ENCODE data around the gene MAP3K19.
A peak's percentile ranks its signal among the peaks of the same experiment; 100 is the strongest.

Gene MAP3K19

GRCh38 chr2:134934641-134935040, 112.6 kb downstream of the MAP3K19 start:
- Histone ChIP-seq H3K14ac (ENCODE audit: low read length in 2 of 2) (no peak overlapping the region), H2BK12ac (ENCODE audit: low read length in 2 of 2) (no peak overlapping the region), H3K36me3 (ENCODE audit: control insufficient read depth in 1 of 2, insufficient read depth in 2 of 2, low read depth in 1 of 2, low read length in 2 of 2) (peaks cover 4 to 43% of the 10 kb centered on the region in 2 experiments), H2AK5ac (ENCODE audit: low read length, severe bottlenecking) (no peak overlapping the region), H3K9ac (ENCODE audit: low read length) (no peak overlapping the region), H3K23ac (ENCODE audit: low read length in 2 of 2) (no peak overlapping the region), H4K8ac (ENCODE audit: low read length) (no peak overlapping the region), H2BK120ac (ENCODE audit: low read depth, low read length) (no peak overlapping the region), H3K9me3 (ENCODE audit: control insufficient read depth, low read length) (no peaks in the 10 kb centered on the region), H3K4ac (ENCODE audit: low read depth in 1 of 2, low read length in 2 of 2) (no peak overlapping the region), H2BK15ac (ENCODE audit: low read depth, poor library complexity, severe bottlenecking) (no peak overlapping the region), H3K18ac (ENCODE audit: low read depth in 1 of 2, low read length in 2 of 2) (no peak overlapping the region), H3K79me1 (replicated peaks; ENCODE audit: low read length, poor library complexity, severe bottlenecking) (peaks cover 2% of the 10 kb centered on the region), H4K91ac (ENCODE audit: low read length) (no peak overlapping the region), H2BK5ac (ENCODE audit: low read depth, low read length, poor library complexity, severe bottlenecking) (no peak overlapping the region), H3K4me3 (ENCODE audit: insufficient read depth in 1 of 2, low read depth in 1 of 2, low read length in 2 of 2) (no peak overlapping the region), H3K27me3 (ENCODE audit: control insufficient read depth in 1 of 2, insufficient read depth in 1 of 2, low read length in 2 of 2) (no peaks in the 10 kb centered on the region), H3K4me1 (ENCODE audit: control insufficient read depth, insufficient read depth, low read depth, low read length) (peaks cover 4% of the 10 kb centered on the region), H3K27ac (ENCODE audit: low read length, poor library complexity, severe bottlenecking) (no peak overlapping the region), H2AFZ (ENCODE audit: low read depth, low read length) (no peak overlapping the region), H3K4me2 (ENCODE audit: low read length, poor library complexity, severe bottlenecking) (no peak overlapping the region)
- DNase-seq, result peak; percentile 44
- no CpG with 5 or more reads among the region's 1 CpG for WGBS

GRCh38 chr2:134934150-134934549, 113.1 kb downstream of the MAP3K19 start:
- no peak overlapping the region for H2AFZ ChIP-seq (ENCODE audit: low read depth, low read length)
- H3K4me3 ChIP-seq (ENCODE audit: insufficient read depth in 1 of 2, low read depth in 1 of 2, low read length in 2 of 2), result no peak overlapping the region
- H3K79me1 ChIP-seq (replicated peaks; ENCODE audit: low read length, poor library complexity, severe bottlenecking), result peaks cover 2% of the 10 kb centered on the region
- no peak overlapping the region for H2AK5ac ChIP-seq (ENCODE audit: low read length, severe bottlenecking)
- H3K4ac ChIP-seq (ENCODE audit: low read depth in 1 of 2, low read length in 2 of 2), result no peak overlapping the region
- 100% methylated on average over 1 of the region's 2 CpGs for WGBS
- no peak overlapping the region for H2BK5ac ChIP-seq (ENCODE audit: low read depth, low read length, poor library complexity, severe bottlenecking)
- H3K4me1 ChIP-seq (ENCODE audit: control insufficient read depth, insufficient read depth, low read depth, low read length), result peaks cover 4% of the 10 kb centered on the region
- no peak overlapping the region for H3K4me2 ChIP-seq (ENCODE audit: low read length, poor library complexity, severe bottlenecking)
- H3K23ac ChIP-seq (ENCODE audit: low read length in 2 of 2), result no peak overlapping the region
- H2BK120ac ChIP-seq (ENCODE audit: low read depth, low read length), result no peak overlapping the region
- H4K8ac ChIP-seq (ENCODE audit: low read length), result no peak overlapping the region
- H3K27ac ChIP-seq (ENCODE audit: low read length, poor library complexity, severe bottlenecking), result no peak overlapping the region
- H4K91ac ChIP-seq (ENCODE audit: low read length), result no peak overlapping the region
- peaks cover 5 to 39% of the 10 kb centered on the region in 2 experiments for H3K36me3 ChIP-seq (ENCODE audit: control insufficient read depth in 1 of 2, insufficient read depth in 2 of 2, low read depth in 1 of 2, low read length in 2 of 2)
- no peak overlapping the region for H3K14ac ChIP-seq (ENCODE audit: low read length in 2 of 2)
- no peaks in the 10 kb centered on the region for H3K9me3 ChIP-seq (ENCODE audit: control insufficient read depth, low read length)
- no peak overlapping the region for H2BK15ac ChIP-seq (ENCODE audit: low read depth, poor library complexity, severe bottlenecking)
- no peak overlapping the region for H3K9ac ChIP-seq (ENCODE audit: low read length)
- no peaks in the 10 kb centered on the region for H3K27me3 ChIP-seq (ENCODE audit: control insufficient read depth in 1 of 2, insufficient read depth in 1 of 2, low read length in 2 of 2)
- DNase-seq, result no peak
- no peak overlapping the region for H2BK12ac ChIP-seq (ENCODE audit: low read length in 2 of 2)
- H3K18ac ChIP-seq (ENCODE audit: low read depth in 1 of 2, low read length in 2 of 2), result no peak overlapping the region

- H3K36me3 ChIP-seq (ENCODE audit: control insufficient read depth in 1 of 2, insufficient read depth in 2 of 2, low read depth in 1 of 2, low read length in 2 of 2), result peaks cover 5 to 34% of the 10 kb centered on the region in 2 experiments
- H3K14ac ChIP-seq (ENCODE audit: low read length in 2 of 2), result no peak overlapping the region
- no peak for DNase-seq
- no peak overlapping the region for H2BK15ac ChIP-seq (ENCODE audit: low read depth, poor library complexity, severe bottlenecking)
- H2AK5ac ChIP-seq (ENCODE audit: low read length, severe bottlenecking), result no peak overlapping the region
- peaks cover 2% of the 10 kb centered on the region for H3K79me1 ChIP-seq (replicated peaks; ENCODE audit: low read length, poor library complexity, severe bottlenecking)
- no peak overlapping the region for H2AFZ ChIP-seq (ENCODE audit: low read depth, low read length)
- H3K4ac ChIP-seq (ENCODE audit: low read depth in 1 of 2, low read length in 2 of 2), result no peak overlapping the region
- no peaks in the 10 kb centered on the region for H3K9me3 ChIP-seq (ENCODE audit: control insufficient read depth, low read length)
- H3K23ac ChIP-seq (ENCODE audit: low read length in 2 of 2), result no peak overlapping the region
- H3K9ac ChIP-seq (ENCODE audit: low read length), result no peak overlapping the region
- H3K4me2 ChIP-seq (ENCODE audit: low read length, poor library complexity, severe bottlenecking), result no peak overlapping the region
- no peak overlapping the region for H2BK12ac ChIP-seq (ENCODE audit: low read length in 2 of 2)
- no peak overlapping the region for H4K91ac ChIP-seq (ENCODE audit: low read length)
- H3K18ac ChIP-seq (ENCODE audit: low read depth in 1 of 2, low read length in 2 of 2), result no peak overlapping the region
- no peaks in the 10 kb centered on the region for H3K27me3 ChIP-seq (ENCODE audit: control insufficient read depth in 1 of 2, insufficient read depth in 1 of 2, low read length in 2 of 2)
- H3K27ac ChIP-seq (ENCODE audit: low read length, poor library complexity, severe bottlenecking), result no peak overlapping the region
- no CpG with 5 or more reads among the region's 1 CpG for WGBS
- no peak overlapping the region for H4K8ac ChIP-seq (ENCODE audit: low read length)
- no peak overlapping the region for H2BK120ac ChIP-seq (ENCODE audit: low read depth, low read length)
- no peak overlapping the region for H3K4me3 ChIP-seq (ENCODE audit: insufficient read depth in 1 of 2, low read depth in 1 of 2, low read length in 2 of 2)
- H3K4me1 ChIP-seq (ENCODE audit: control insufficient read depth, insufficient read depth, low read depth, low read length), result peaks cover 4% of the 10 kb centered on the region
- no peak overlapping the region for H2BK5ac ChIP-seq (ENCODE audit: low read depth, low read length, poor library complexity, severe bottlenecking)
Measured at GRCh38 chr2:134933732-134934131, 113.5 kb downstream of the MAP3K19 start.

- 98% methylated on average over 3 of the region's 3 CpGs for WGBS
- H3K18ac ChIP-seq (ENCODE audit: low read depth in 1 of 2, low read length in 2 of 2), result no peak overlapping the region
- peak overlapping the region; percentile 49 for H3K4me2 ChIP-seq (ENCODE audit: low read length, poor library complexity, severe bottlenecking)
- no peak overlapping the region for H2BK12ac ChIP-seq (ENCODE audit: low read length in 2 of 2)
- no peak overlapping the region for H3K9ac ChIP-seq (ENCODE audit: low read length)
- H2BK5ac ChIP-seq (ENCODE audit: low read depth, low read length, poor library complexity, severe bottlenecking), result no peak overlapping the region
- DNase-seq, result no peak
- H3K4me1 ChIP-seq (ENCODE audit: control insufficient read depth, insufficient read depth, low read depth, low read length), result peaks cover 5% of the 10 kb centered on the region
- H2BK120ac ChIP-seq (ENCODE audit: low read depth, low read length), result no peak overlapping the region
- H2AK5ac ChIP-seq (ENCODE audit: low read length, severe bottlenecking), result no peak overlapping the region
- H4K91ac ChIP-seq (ENCODE audit: low read length), result no peak overlapping the region
- no peak overlapping the region for H3K4me3 ChIP-seq (ENCODE audit: insufficient read depth in 1 of 2, low read depth in 1 of 2, low read length in 2 of 2)
- H3K14ac ChIP-seq (ENCODE audit: low read length in 2 of 2), result no peak overlapping the region
- no peak overlapping the region for H4K8ac ChIP-seq (ENCODE audit: low read length)
- no peaks in the 10 kb centered on the region for H3K9me3 ChIP-seq (ENCODE audit: control insufficient read depth, low read length)
- H3K27me3 ChIP-seq (ENCODE audit: control insufficient read depth in 1 of 2, insufficient read depth in 1 of 2, low read length in 2 of 2), result no peaks in the 10 kb centered on the region
- H2BK15ac ChIP-seq (ENCODE audit: low read depth, poor library complexity, severe bottlenecking), result no peak overlapping the region
- peak overlapping the region; percentile 80 for H3K27ac ChIP-seq (ENCODE audit: low read length, poor library complexity, severe bottlenecking)
- peaks cover 9 to 27% of the 10 kb centered on the region in 2 experiments for H3K36me3 ChIP-seq (ENCODE audit: control insufficient read depth in 1 of 2, insufficient read depth in 2 of 2, low read depth in 1 of 2, low read length in 2 of 2)
- H3K4ac ChIP-seq (ENCODE audit: low read depth in 1 of 2, low read length in 2 of 2), result no peak overlapping the region
- H2AFZ ChIP-seq (ENCODE audit: low read depth, low read length), result no peak overlapping the region
- H3K79me1 ChIP-seq (replicated peaks; ENCODE audit: low read length, poor library complexity, severe bottlenecking), result no peaks in the 10 kb centered on the region
- no peak overlapping the region for H3K23ac ChIP-seq (ENCODE audit: low read length in 2 of 2)
Measured at GRCh38 chr2:134932864-134933526, 114.3 kb downstream of the MAP3K19 start.
